ENCODE measurements around the gene PPP3CA. TPM values are rescaled to one million over a fixed set of nuclear protein-coding genes. Genes with fewer than 3 reads are reported as not detected.

PPP3CA gene
- total RNA-seq, 1 donor from 2014 or later: 78.2 TPM

DNA sequence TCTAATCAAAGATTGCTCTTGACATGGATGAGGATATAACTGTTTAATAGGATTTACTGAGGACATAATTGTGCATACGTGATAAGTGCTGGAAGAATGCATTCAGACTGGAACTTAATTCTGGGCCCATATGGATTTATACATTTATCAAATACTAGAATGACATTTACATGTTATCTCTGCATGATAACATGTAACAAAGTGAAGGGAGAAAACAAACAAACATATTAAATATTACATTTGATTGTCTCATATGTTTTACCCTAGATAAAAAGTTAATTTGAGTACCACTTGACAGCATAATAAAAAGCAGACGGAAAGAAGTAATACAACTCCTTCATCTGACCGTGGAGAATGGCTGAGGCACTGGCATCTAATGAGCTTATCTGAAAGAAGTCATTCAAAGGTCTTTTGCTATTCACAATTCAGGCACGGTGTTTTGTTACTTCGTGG is 297.8 kb downstream of the PPP3CA start:
- DNase-seq: no peak

DNA sequence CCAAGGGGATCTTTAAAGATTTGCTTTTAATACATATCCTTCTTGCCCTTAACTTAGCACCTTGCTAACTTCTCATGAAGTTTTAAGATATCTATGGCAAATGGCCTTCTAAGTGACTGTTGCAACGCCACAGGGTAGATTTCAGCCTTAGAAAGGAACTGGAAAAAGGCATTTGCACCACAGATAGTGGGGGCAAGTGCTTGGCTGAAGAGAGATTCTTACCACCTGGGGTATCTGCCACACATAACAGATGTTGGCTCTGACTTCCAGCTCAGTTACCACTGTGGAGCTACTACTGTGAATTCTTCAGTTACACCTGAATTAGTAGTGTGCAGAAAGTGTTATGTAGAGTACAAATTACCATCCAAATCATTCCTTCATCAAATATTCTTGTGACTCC is 302.6 kb downstream of the PPP3CA start:
- no peak for DNase-seq

- DNase-seq: no peak
Observed at GRCh38 chr4:101042847-101043246, 304.5 kb downstream of the PPP3CA start.

DNA sequence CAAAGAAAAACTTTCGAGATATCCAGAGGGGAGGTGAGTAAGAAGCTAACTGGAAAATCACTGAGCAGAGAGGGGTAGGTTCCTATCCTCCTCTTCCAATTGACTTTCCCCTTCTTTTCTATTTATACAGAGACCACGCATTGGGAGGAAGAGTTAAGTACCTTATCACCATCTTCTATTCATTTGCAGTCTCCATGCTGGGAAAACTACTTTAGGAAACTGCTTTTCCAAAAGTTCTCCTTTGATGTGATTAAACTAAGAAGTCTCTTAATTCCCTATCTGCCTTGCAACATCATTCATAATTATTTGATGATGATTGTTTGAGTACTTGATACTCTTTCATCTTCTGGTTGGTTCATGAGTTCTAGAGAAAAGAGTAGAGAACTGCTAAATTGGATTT is 306.6 kb downstream of the PPP3CA start:
- no peak for DNase-seq

DNA sequence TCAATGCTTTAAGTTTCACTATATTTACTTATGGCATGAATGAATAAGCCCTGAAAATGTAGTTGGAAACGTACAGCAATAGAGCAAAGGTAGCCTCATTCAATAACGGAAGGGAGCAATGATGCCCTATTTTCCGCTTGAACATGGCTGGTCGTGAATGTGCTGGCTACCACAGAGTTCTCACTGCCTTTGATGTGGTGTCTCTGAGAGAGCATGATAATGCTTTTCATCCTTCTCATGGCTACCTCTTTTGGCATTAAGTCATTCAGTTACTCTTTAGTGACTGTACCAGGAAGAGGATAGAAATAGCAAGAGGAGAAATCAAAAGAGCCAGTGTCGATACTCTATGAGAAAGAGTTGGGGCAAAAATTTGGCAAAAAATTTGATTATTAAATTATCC is 308.0 kb downstream of the PPP3CA start:
- no peak for DNase-seq

GRCh38 chr4:101037938-101038413 is 309.4 kb downstream of the PPP3CA start:
- DNase-seq: no peak

GRCh38 chr4:101037249-101037648 is 310.1 kb downstream of the PPP3CA start:
- no peak for DNase-seq

DNA sequence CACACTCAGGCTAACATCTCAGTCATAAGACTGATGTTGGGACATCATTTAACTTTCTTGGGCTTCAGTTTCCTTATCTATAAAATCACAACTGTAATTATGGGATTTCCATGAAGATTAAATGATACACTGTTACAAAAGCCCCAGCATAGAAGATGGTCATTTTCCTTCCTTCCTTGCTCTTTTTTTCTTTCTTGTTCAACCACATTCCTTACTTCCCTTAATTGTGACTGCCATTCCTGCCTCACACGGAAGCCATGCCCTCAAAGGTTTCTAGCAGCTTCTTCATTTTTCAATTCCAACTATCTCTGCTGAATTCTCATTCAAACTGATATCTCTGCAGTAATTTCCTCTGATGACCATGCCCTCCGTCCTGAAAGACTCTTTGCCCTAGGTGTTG is 311.8 kb downstream of the PPP3CA start:
- DNase-seq: no peak

DNA sequence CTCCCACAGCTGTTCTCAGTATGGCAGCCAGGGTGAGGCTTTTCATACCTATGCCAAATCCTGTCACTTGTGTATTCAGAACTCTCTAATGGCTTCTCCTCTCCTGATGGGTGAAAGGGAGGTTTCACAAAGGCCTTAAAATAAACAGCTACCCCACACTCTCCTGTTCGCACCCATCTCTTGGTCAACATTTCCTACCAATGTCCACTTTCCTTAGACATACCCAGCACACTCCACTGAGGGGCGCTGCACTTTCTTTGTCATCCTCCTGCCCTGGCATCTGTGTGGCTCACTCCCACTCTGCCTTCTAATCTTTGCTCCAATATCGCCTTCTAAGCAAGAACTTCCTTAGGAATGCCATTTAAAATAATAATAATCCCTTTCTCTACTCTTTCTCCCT is 313.3 kb downstream of the PPP3CA start:
- no peak for DNase-seq

GRCh38 chr4:101032541-101032940 is 314.8 kb downstream of the PPP3CA start:
- no peak for DNase-seq

- no peak for DNase-seq
Observed at GRCh38 chr4:101031971-101032370, 315.4 kb downstream of the PPP3CA start.

- DNase-seq: no peak
Observed at GRCh38 chr4:101028886-101029285, 318.4 kb downstream of the PPP3CA start.

DNA sequence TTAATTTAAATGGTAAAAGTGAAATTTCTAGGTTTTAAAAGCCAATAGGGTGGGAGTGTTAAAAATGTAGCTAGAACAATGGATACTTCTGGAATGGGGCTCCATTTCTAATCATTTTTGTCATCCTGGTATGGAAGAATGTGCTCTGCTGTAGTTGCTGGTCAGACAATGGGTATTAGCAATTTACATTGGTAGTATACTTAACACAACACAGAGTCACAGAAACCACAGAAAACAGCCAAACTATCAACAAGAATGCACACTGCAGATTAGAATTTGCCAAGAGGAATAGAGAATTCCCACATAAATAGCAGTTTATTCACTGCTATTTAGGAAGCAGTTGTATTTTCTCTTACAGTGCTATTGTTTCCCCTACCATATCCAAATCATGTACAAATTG is 319.6 kb downstream of the PPP3CA start:
- DNase-seq: no peak

- DNase-seq: no peak
Observed at GRCh38 chr4:101025755-101026154, 321.6 kb downstream of the PPP3CA start.

DNA sequence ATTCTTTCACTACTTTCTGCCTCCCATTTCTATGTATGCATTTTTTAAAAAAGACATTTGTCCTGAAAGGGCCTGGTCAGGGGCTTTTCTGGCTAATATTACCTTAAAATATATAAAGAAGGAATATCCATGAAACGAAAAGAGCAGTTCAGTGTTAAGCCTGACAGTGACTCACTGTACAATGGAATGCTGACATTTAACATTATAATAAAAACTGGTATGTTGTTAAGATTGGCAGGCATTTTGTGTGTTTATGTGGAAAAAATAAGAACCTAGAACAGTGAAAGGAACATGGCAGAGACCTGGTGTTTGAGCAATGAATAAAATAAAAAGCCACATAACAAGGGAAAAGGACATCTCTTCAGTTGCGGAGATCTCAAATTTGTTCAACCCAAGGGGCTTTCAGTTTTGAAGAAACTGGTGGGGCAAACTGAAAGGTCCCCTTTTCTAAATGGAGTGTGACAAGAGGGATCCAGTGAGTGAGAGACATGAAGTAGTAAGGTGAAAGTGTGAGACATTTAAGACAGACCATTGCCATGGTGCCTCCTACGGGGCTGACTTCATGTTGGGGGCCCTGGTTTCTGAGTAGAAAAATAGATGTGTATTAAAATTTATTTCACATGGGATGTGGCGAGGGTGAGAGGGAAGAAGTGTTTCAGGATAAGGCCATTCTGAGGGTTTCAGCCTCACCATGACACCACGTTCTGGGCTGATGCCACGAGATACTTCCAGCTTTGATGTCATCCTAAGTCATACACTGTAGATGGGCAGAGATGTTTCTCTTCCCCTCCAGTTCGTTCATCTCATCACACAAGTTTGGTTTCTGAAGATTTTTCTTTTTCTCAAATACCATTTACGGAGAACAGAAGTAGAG is 324.9 kb downstream of the PPP3CA start:
- DNase-seq: no peak

- no peak for DNase-seq
Observed at GRCh38 chr4:101020956-101021355, 326.4 kb downstream of the PPP3CA start.

DNA sequence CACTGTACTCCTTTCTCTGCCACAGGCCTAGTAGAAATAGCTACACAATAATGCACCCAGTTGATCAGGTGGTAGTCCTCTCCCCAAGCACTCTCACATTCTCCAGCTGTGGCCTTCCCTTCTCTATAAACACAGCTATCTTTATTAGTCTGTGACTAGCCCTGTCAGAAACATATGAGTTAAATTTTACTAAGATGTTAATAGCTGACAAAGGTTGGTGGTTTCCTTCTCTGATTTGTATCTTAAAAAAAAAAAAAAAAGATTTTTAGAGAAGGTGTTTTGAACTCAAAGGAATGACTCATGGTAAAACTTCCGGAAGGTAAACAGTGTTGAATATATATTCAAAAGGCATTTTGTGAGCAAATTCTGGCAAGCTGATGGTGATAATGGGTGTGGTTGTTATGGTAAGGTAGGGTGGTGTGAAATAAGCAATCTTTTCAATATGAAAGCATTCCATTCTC is 327.4 kb downstream of the PPP3CA start:
- no peak for DNase-seq

GRCh38 chr4:101019313-101019712 is 328.0 kb downstream of the PPP3CA start:
- DNase-seq: no peak

DNA sequence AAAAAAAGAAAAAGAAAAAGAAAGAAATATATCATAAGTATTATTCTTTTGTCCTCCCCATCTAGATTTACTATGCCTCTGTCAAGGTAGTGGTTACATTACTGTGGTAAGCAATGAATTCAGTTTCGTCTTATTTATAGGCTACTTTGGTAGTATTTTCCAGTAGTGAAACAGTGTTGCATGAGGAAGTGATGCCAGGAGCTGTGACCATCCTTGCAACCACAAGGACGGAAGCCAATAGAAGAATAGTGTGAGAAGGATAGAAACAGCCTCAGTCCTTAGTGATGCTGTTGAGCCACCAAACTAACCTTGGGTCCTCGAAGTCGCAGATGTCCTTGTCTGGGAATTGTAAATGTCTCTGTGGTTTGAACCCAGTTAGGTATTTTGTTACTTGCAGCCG is 328.5 kb downstream of the PPP3CA start:
- DNase-seq: no peak

- DNase-seq: no peak
Observed at GRCh38 chr4:101014417-101014816, 332.9 kb downstream of the PPP3CA start.

- DNase-seq: no peak
Observed at GRCh38 chr4:101010987-101011386, 336.3 kb downstream of the PPP3CA start.

DNA sequence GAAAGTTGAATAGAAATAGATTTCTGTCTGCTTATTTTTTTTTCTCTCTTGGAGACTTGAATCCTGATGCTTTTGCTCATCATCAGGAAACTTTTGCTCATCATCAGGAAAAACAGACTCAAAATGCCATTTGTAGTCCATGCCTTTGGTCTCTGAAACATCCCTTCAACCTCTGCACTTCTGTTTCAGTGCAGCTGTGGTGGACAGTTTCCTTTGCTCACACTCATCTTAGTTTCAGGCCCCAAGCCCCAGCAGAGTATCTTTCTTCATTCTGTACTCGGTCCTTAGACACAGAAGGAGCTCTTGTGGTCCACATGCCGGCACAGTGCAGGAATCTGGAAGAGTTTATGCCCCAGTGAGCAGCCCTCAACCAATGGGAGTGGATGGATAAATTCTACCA is 337.9 kb downstream of the PPP3CA start:
- DNase-seq: no peak

DNA sequence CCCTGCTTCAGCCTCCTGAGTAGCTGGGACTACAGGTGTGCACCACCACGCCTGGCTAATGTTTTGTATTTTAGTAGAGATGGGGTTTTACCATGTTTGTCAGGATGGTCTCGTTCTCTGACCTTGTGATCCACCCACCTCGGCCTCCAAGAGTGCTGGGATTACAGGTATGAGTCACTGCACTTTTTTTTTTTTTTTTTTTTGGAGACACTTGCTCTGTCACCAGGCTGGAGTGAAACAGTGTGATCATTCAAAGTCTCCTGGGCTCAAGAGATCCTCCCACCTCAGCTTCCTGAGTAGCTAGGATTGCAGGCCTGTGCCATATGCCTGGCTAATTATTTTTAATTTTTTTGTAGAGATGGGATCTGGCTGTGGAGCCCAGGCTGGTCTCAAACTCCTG is 338.8 kb downstream of the PPP3CA start:
- no peak for DNase-seq

- no peak for DNase-seq
Observed at GRCh38 chr4:101005659-101006058, 341.7 kb downstream of the PPP3CA start.
